Prostate gland (tissue), 2 donors: ENCODE results near the gene MUC5AC. TPM values are rescaled to one million over a fixed set of nuclear protein-coding genes. Genes with fewer than 3 reads are reported as not detected.
"Not testable (repeated sequence)": the region's sequence is repeated elsewhere in the genome, so short reads cannot be mapped to it uniquely, and the experiment has no call there.

ENCODE experiments used
- DNase-seq: peaks from one replicate; pipeline ENCODE4 v3.0.0-alpha.2; 2019; ENCODE audit warnings: low spot score
- H3K27ac ChIP-seq, 2 donors: fragments of 200-600 bp; sonication (generic); 2 replicates each; pipeline ENCODE4 v1.5.1; 2017 to 2019
- H3K27me3 ChIP-seq: fragments of 200-600 bp; sonication (generic); replicated peaks from 2 replicates; pipeline ENCODE4 v1.5.1; 2019; ENCODE audit not compliant: insufficient read depth
- H3K36me3 ChIP-seq, 2 donors: fragments of 200-600 bp; sonication (generic); 1 replicate in 1 of 2; 2 replicates in 1 of 2; pipeline versions ENCODE4 v1.5.1 to v1.8.1; 2017 to 2019
- H3K4me1 ChIP-seq: fragments of 200-600 bp; sonication (generic); replicated peaks from 2 replicates; pipeline ENCODE4 v1.5.1; 2019
- H3K4me3 ChIP-seq, 2 donors: fragments of 200-600 bp; sonication (generic); 2 replicates each; pipeline ENCODE4 v1.5.1; 2017 to 2019
- H3K9me3 ChIP-seq: fragments of 200-600 bp; sonication (generic); 2 replicates; pipeline ENCODE4 v1.5.1; 2017
- POLR2A ChIP-seq: fragments of 450-650 bp; IDR thresholded peaks from one replicate; pipeline ENCODE4 v1.6.1; 2016; ENCODE audit warnings: antibody characterized with exemption, mild to moderate bottlenecking
- POLR2AphosphoS5 ChIP-seq: sonication (generic); formaldehyde crosslinking; IDR thresholded peaks from one replicate; pipeline ENCODE4 v1.6.1; 2017; ENCODE audit warnings: antibody characterized with exemption
- WGBS: methylation state at CpG from one replicate; pipeline ENCODE4 v1.1.5; 2018; 5-methylcytosine and 5-hydroxymethylcytosine counted together
- intact Hi-C: fragments of 100-400 bp; cut with DNase I; formaldehyde crosslinking; loops from one replicate; pipeline ENCODE4 v1.14.2; 2022
- total RNA-seq, 2 donors: library from RNA; depleted of rRNA; stranded (reverse); fragments of >200 nt; gene quantifications; one replicate each; pipeline ENCODE4 v1.1.0, GENCODE V29; 2016
- TF ChIP-seq, protein P1 (sequence below), 4 experiments: fragments of 200-600 bp in 2 of 4; fragments of 450-650 bp in 2 of 4; sonication (generic) in 2 of 4; IDR thresholded peaks; 1 replicate in 3 of 4; 2 replicates in 1 of 4; pipeline ENCODE4 v1.5.1; 2016 to 2019; ENCODE audit warnings: antibody characterized with exemption in 4 of 4, mild to moderate bottlenecking in 2 of 4, moderate library complexity in 2 of 4

MUC5AC gene
- total RNA-seq, 2 donors from 2014 or later = 0.05 to 0.45 TPM

DNA sequence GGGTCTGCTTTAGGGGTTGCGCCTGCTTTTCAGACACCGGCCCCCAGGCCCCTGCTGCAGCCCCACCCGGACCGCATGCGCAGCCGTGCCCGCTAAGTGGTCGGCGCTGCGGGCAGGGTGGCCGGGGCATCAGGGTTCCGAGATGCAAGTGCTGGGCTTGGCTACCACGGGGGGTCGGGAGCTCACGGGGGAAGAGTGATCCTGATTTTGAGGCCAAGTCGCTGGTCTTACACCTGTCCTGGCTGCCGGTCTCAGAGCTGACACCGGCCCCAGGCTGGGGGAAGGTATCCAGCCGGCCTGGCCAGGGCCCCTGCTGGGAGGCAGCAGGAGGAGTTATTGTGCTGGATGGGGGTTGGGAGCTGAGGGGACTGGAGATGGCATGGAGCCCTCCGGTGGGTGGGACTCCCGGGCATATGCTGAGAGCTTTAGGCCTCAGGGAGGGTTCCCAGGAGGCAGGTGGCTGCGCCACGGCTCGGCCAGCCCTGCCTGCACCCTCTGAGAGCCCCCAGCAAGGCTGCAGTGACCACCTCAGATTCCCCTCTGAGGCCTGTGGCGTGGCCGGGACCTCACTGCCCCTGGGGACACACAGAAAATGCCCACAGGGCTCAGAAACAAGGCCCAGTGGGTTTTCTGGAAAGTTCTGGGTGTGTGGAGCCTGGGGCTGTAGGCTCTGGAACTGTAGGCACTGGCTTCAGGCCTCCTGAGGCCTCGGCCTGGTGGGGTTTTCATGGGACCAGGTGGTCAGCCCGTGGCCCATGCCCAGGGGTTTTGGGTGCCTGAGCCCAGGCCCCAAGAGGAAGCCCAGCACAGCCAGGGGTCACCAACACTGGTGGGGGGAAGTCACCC is 4.4 kb upstream of the MUC5AC start:
- no peak for DNase-seq
- 81% methylated on average over 28 of the region's 28 CpGs for WGBS
- no peaks in the 10 kb centered on the region for H3K27me3 ChIP-seq
- H3K36me3 ChIP-seq = no peaks in the 10 kb centered on the region
- intact Hi-C loops = no loop called here
- no peaks in the 10 kb centered on the region for H3K4me1 ChIP-seq
- TF ChIP-seq POLR2A (no peak), POLR2AphosphoS5 (no peak)
- TF ChIP-seq, protein P1, sequence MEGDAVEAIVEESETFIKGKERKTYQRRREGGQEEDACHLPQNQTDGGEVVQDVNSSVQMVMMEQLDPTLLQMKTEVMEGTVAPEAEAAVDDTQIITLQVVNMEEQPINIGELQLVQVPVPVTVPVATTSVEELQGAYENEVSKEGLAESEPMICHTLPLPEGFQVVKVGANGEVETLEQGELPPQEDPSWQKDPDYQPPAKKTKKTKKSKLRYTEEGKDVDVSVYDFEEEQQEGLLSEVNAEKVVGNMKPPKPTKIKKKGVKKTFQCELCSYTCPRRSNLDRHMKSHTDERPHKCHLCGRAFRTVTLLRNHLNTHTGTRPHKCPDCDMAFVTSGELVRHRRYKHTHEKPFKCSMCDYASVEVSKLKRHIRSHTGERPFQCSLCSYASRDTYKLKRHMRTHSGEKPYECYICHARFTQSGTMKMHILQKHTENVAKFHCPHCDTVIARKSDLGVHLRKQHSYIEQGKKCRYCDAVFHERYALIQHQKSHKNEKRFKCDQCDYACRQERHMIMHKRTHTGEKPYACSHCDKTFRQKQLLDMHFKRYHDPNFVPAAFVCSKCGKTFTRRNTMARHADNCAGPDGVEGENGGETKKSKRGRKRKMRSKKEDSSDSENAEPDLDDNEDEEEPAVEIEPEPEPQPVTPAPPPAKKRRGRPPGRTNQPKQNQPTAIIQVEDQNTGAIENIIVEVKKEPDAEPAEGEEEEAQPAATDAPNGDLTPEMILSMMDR (IDR thresholded peaks at IDR 0.05) = no peak
- no peak overlapping the region for H3K27ac ChIP-seq
- no peaks in the 10 kb centered on the region for H3K9me3 ChIP-seq
- H3K4me3 ChIP-seq = no peak overlapping the region

DNA sequence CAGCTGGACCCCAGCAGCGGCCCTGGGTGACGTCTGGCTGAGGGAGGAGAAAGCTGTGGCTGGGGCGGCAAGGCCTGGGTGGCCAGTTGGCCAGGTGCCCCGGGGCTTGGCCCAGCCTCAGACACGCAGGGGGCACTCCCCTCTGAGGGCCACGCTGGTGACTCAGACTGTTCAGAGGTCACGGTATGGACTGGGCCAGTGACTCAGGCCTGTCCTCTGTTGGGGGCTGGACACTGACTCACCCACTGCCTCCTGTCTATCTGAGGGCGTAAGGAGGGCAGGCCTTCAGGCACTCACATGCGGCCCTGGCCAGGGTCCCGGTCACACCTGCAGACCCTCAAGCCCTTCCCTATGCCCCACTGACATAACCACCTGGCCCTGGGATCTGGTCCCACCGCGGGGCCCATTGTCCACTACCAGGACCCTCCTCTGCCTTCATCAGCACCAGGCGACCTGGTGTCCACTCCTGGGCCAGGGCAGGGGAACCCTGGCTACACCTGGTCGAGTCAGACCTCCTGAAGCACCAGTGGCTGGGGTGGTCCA is 3.7 kb upstream of the MUC5AC start:
- no peak overlapping the region for H3K4me3 ChIP-seq
- no peaks in the 10 kb centered on the region for H3K9me3 ChIP-seq
- no peak for TF ChIP-seq POLR2AphosphoS5
- TF ChIP-seq, protein P1 (IDR thresholded peaks at IDR 0.05) = no peak
- TF ChIP-seq POLR2A = no peak
- 75% methylated on average over 14 of the region's 14 CpGs for WGBS
- no peaks in the 10 kb centered on the region for H3K27me3 ChIP-seq
- H3K4me1 ChIP-seq = no peaks in the 10 kb centered on the region
- intact Hi-C loops = no loop called here
- H3K27ac ChIP-seq = no peak overlapping the region
- DNase-seq = no peak
- no peaks in the 10 kb centered on the region for H3K36me3 ChIP-seq

DNA sequence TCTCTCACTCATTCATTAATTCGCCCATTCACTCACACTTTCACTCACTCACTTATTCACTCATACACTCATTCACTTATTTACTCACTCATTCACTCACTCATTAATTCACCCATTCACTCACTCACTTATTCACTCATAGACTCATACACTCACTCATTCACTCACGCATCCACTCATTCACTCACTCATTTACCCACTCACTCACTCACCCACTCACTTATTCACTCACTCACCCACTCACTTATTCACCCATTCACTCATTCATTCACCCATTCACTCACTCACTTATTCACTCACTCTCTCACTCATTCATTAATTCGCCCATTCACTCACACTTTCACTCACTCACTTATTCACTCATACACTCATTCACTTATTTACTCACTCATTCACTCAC is 3.1 kb upstream of the MUC5AC start:
- H3K4me3 ChIP-seq, intact Hi-C loops, H3K27ac ChIP-seq, H3K4me1 ChIP-seq, H3K27me3 ChIP-seq, H3K9me3 ChIP-seq, DNase-seq, H3K36me3 ChIP-seq: not testable (repeated sequence)
- WGBS = 92% methylated on average over 2 of the region's 3 CpGs

DNA sequence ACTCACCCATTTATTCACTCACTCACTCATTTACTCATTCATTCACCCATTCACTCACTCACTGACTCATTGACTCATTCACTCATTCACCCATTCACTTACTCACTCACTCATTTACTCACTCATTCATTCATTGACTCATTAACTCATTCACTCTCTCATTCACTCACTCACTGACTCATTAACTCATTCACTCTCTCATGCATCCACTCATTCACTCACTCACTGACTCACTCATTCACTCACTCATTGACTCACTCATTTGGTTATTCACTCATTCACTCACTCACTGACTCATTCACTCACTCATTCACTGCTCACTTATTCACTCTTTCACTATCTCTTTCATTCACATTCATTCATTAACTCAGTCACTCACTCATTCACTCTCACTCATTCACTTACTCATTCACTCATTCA is 2.5 kb upstream of the MUC5AC start:
- TF ChIP-seq, protein P1 (IDR thresholded peaks at IDR 0.05) = no peak
- TF ChIP-seq POLR2AphosphoS5 = no peak
- no peak for TF ChIP-seq POLR2A
- Histone ChIP-seq H3K9me3 (no peaks in the 10 kb centered on the region), H3K36me3 (no peaks in the 10 kb centered on the region), H3K4me1 (no peaks in the 10 kb centered on the region), H3K27me3 (no peaks in the 10 kb centered on the region), H3K27ac (no peak overlapping the region), H3K4me3 (no peak overlapping the region)
- DNase-seq = no peak
- intact Hi-C loops = no loop called here

DNA sequence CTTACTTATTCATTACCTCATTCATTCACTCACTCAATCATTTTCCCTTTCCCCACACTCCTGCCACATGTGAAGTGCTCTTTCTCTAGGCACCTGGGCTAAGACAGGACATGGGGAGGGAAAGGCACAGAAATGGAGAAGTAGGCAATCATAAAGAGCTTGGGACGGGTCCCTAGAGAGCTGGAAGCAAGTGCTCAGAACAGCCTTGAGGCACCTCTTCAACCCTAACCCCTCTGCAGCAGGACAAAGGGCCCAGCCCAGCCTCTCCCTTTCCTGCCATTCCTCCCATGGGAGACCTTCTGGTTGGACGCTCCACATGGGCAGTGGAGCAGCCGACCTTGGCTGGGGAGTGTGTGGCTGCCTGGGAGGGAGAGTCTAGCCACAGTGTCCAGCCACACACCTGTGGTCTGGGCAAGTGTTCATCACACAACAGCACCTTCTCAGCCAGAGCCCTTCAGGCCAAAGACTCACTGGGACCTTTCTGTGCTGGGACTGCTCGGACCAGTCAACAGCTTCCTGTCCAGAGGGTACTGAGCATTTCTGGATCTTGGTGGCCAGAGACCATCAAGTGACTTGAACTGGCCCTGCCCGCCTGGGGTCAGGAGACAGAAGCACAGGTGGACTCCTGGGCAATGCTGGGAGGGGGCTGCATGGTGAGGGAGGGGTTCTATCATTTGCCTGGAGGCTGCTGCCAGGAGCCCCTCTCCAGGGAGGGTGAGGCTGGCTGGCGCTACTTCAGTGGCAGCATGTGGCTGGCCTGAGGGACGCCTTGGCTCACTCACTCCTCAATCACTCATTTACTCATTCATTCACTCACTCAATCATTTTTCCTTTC is 1.0 kb upstream of the MUC5AC start:
- no peak for DNase-seq
- 86% methylated on average over 6 of the region's 7 CpGs for WGBS
- no peaks in the 10 kb centered on the region for H3K9me3 ChIP-seq
- intact Hi-C loops = no loop called here
- H3K4me3 ChIP-seq = no peak overlapping the region
- H3K27me3 ChIP-seq = no peaks in the 10 kb centered on the region
- TF ChIP-seq POLR2A (no peak), POLR2AphosphoS5 (no peak)
- TF ChIP-seq, protein P1 (IDR thresholded peaks at IDR 0.05) = no peak
- no peaks in the 10 kb centered on the region for H3K36me3 ChIP-seq
- no peak overlapping the region for H3K27ac ChIP-seq
- H3K4me1 ChIP-seq = no peaks in the 10 kb centered on the region
